Lower leg skin (tissue), 4 donors: ENCODE data around the gene ZNF774. TPM values are rescaled to one million over a fixed set of nuclear protein-coding genes. Genes with fewer than 3 reads are reported as not detected.
"Not testable (repeated sequence)": the region's sequence is repeated elsewhere in the genome, so short reads cannot be mapped to it uniquely, and the experiment has no call there.

Source experiments
- DNase-seq, 2 donors: peaks; one replicate each; pipeline ENCODE4 v3.0.0-alpha.2; 2019; ENCODE audit warnings: low spot score in 2 of 2
- H3K4me3 ChIP-seq: fragments of 200-600 bp; sonication (generic); 2 replicates; pipeline ENCODE4 v1.5.1; 2017; ENCODE audit warnings: mild to moderate bottlenecking, low read depth; ENCODE audit not compliant: poor library complexity, severe bottlenecking
- CTCF ChIP-seq, 3 donors: fragments of 450-650 bp; IDR thresholded peaks; one replicate each; pipeline ENCODE4 v1.5.1; 2016; ENCODE audit warnings: antibody characterized with exemption in 3 of 3, mild to moderate bottlenecking in 3 of 3, moderate library complexity in 2 of 3
- POLR2A ChIP-seq, 2 donors: fragments of 450-650 bp; IDR thresholded peaks; one replicate each; pipeline ENCODE4 v1.6.1; 2016 to 2017; ENCODE audit warnings: antibody characterized with exemption in 2 of 2, mild to moderate bottlenecking in 1 of 2, moderate library complexity in 1 of 2
- WGBS, 2 donors: methylation state at CpG; one replicate each; pipeline ENCODE4 v1.1.5; 2018; 5-methylcytosine and 5-hydroxymethylcytosine counted together
- intact Hi-C: fragments of 100-400 bp; cut with DNase I; formaldehyde crosslinking; loops from one replicate; pipeline ENCODE4 v1.15.0; 2023; ENCODE audit warnings: low total_unique reads
- total RNA-seq, 4 donors: library from RNA; depleted of rRNA; stranded (reverse); fragments of >200 nt; gene quantifications; one replicate each; pipeline ENCODE4 v1.1.0, GENCODE V29; 2016

The ZNF774 gene
- total RNA-seq: 1 to 10 TPM; 1.4 to 3.4 (median 2.4) TPM

GRCh38 chr15:90352107-90352893, at the start of gene ZNF774:
Gene ZNF774 (plus strand): TSS chr15:90352284. CDS start chr15:90354661, 2,377 bp downstream.
- no peak for TF ChIP-seq POLR2A (IDR thresholded peaks at IDR 0.05)
- TF ChIP-seq CTCF (IDR thresholded peaks at IDR 0.05): no peak
- H3K4me3 ChIP-seq: peak within 1 kb of the TSS; percentile 41
- peak; percentile 95 to 98 for DNase-seq
- intact Hi-C loops: no loop called here
- WGBS, 2 donors: 1% methylated on average over 33 to 45 of the region's 53 CpGs

- WGBS, 2 donors: 95% methylated on average over 14 of the region's 14 CpGs
- intact Hi-C loops, H3K4me3 ChIP-seq: not testable (repeated sequence)
- DNase-seq: peak in 1 of 2 donors; percentile 53
These were observed 46.7 kb upstream of the ZNF774 start for GRCh38 chr15:90305355-90305754.

- WGBS, 2 donors: 88 to 90% methylated on average over 3 of the region's 3 CpGs
- no peak for DNase-seq
- TF ChIP-seq CTCF (IDR thresholded peaks at IDR 0.05) (no peak), POLR2A (IDR thresholded peaks at IDR 0.05) (no peak)
These were observed 46.2 kb upstream of the ZNF774 start for GRCh38 chr15:90305932-90306331.

GRCh38 chr15:90306560-90306959, 45.5 kb upstream of the ZNF774 start:
- no peak overlapping the region for H3K4me3 ChIP-seq
- TF ChIP-seq CTCF (IDR thresholded peaks at IDR 0.05) (no peak), POLR2A (IDR thresholded peaks at IDR 0.05) (no peak)
- intact Hi-C loops: no loop called here
- 50 to 60% methylated on average over 6 of the region's 6 CpGs for WGBS, 2 donors
- DNase-seq: peak in 1 of 2 donors; percentile 52

More at GRCh38 chr15:90305932-90306331, 46.2 kb upstream of the ZNF774 start:
- H3K4me3 ChIP-seq: no peak overlapping the region
- intact Hi-C loops: no loop called here

GRCh38 chr15:90307661-90308060, 44.4 kb upstream of the ZNF774 start:
- peak in 1 of 2 donors; percentile 73 for DNase-seq
- no peak for TF ChIP-seq CTCF (IDR thresholded peaks at IDR 0.05)
- TF ChIP-seq POLR2A (IDR thresholded peaks at IDR 0.05): no peak
- WGBS, 2 donors: 84 to 97% methylated on average over 2 of the region's 2 CpGs
- no peak overlapping the region for H3K4me3 ChIP-seq
- intact Hi-C loops: no loop called here

- WGBS, 2 donors: 89% methylated on average over 4 of the region's 4 CpGs
- no peak overlapping the region for H3K4me3 ChIP-seq
- intact Hi-C loops: no loop called here
- TF ChIP-seq CTCF (IDR thresholded peaks at IDR 0.05) (no peak), POLR2A (IDR thresholded peaks at IDR 0.05) (no peak)
- no peak for DNase-seq
These were observed 43.1 kb upstream of the ZNF774 start for GRCh38 chr15:90309020-90309419.
